SK-N-SH treated with all-trans-retinoic acid at 6 μM for 48 hours (cell line): ENCODE data around the gene LRP8.

Source experiments
- ATAC-seq: fragments of 200-7000 bp; cut with Tn5 transposase; 3 replicates; pipeline ENCODE4 v1.9.1; 2020; ENCODE audit warnings: mild to moderate bottlenecking, moderate library complexity
- ARNTL ChIP-seq: fragments of 450-650 bp; formaldehyde crosslinking; IDR thresholded peaks from 2 replicates; pipeline ENCODE4 v1.5.0; 2020; ENCODE audit warnings: low read depth, mild to moderate bottlenecking, moderate library complexity, borderline replicate concordance
- BACH2 ChIP-seq: fragments of 250-450 bp; sonication (Bioruptor Pico); IDR thresholded peaks from 2 replicates; pipeline ENCODE4 v1.9.0; 2021; ENCODE audit warnings: mild to moderate bottlenecking, borderline replicate concordance
- CSDC2 ChIP-seq: fragments of 250-450 bp; sonication (Bioruptor Pico); IDR thresholded peaks from 2 replicates; pipeline ENCODE4 v1.5.0; 2020; ENCODE audit warnings: mild to moderate bottlenecking, moderate library complexity
- ESRRG ChIP-seq: fragments of 250-450 bp; sonication (Bioruptor Pico); IDR thresholded peaks from 2 replicates; pipeline ENCODE4 v1.6.1; 2021; ENCODE audit warnings: mild to moderate bottlenecking
- GLIS3 ChIP-seq: fragments of 250-450 bp; sonication (Bioruptor Pico); IDR thresholded peaks from 2 replicates; pipeline ENCODE4 v1.5.0; 2020; ENCODE audit warnings: mild to moderate bottlenecking, moderate library complexity
- ISL1 ChIP-seq: fragments of 250-450 bp; sonication (Bioruptor Pico); IDR thresholded peaks from 2 replicates; pipeline ENCODE4 v2.1.2; 2022; ENCODE audit warnings: mild to moderate bottlenecking, moderate library complexity
- OSR1 ChIP-seq: fragments of 250-450 bp; sonication (Bioruptor Pico); IDR thresholded peaks from 2 replicates; pipeline ENCODE4 v1.8.0; 2022; ENCODE audit warnings: moderate library complexity, mild to moderate bottlenecking, inconsistent platforms
- PATZ1 ChIP-seq: fragments of 250-450 bp; sonication (Bioruptor Pico); IDR thresholded peaks from 2 replicates; pipeline ENCODE4 v1.8.0; 2020; ENCODE audit warnings: mild to moderate bottlenecking, moderate library complexity, borderline replicate concordance
- POU6F1 ChIP-seq: fragments of 250-450 bp; sonication (Bioruptor Pico); IDR thresholded peaks from 2 replicates; pipeline ENCODE4 v1.8.0; 2021; ENCODE audit warnings: low read depth, mild to moderate bottlenecking, moderate library complexity, borderline replicate concordance
- PPARA ChIP-seq: fragments of 250-450 bp; sonication (Bioruptor Pico); IDR thresholded peaks from 2 replicates; pipeline ENCODE4 v1.5.0; 2020; ENCODE audit warnings: mild to moderate bottlenecking, borderline replicate concordance
- RARB ChIP-seq: fragments of 250-450 bp; sonication (Bioruptor Pico); IDR thresholded peaks from 2 replicates; pipeline ENCODE4 v1.8.0; 2021; ENCODE audit warnings: mild to moderate bottlenecking, moderate library complexity
- SNAI2 ChIP-seq: fragments of 250-450 bp; sonication (Bioruptor Pico); IDR thresholded peaks from 2 replicates; pipeline ENCODE4 v1.5.0; 2020; ENCODE audit warnings: mild to moderate bottlenecking, moderate library complexity
- TCF4 ChIP-seq: fragments of 250-450 bp; sonication (Bioruptor Pico); IDR thresholded peaks from 2 replicates; pipeline ENCODE4 v1.8.0; 2021; ENCODE audit warnings: mild to moderate bottlenecking, moderate library complexity, borderline replicate concordance
- TOX ChIP-seq: fragments of 250-450 bp; sonication (Bioruptor Pico); IDR thresholded peaks from 2 replicates; pipeline ENCODE4 v1.8.0; 2021; ENCODE audit warnings: mild to moderate bottlenecking, moderate library complexity, borderline replicate concordance
- TSHZ2 ChIP-seq: fragments of 250-450 bp; sonication (Bioruptor Pico); IDR thresholded peaks from 2 replicates; pipeline ENCODE4 v1.5.0; 2020; ENCODE audit warnings: mild to moderate bottlenecking, moderate library complexity
- ZC3H10 ChIP-seq: fragments of 250-450 bp; sonication (Bioruptor Pico); IDR thresholded peaks from 2 replicates; pipeline ENCODE4 v1.5.1; 2021; ENCODE audit warnings: mild to moderate bottlenecking, moderate library complexity
- ZFP30 ChIP-seq: fragments of 450-650 bp; formaldehyde crosslinking; IDR thresholded peaks from 2 replicates; pipeline ENCODE4 v1.5.0; 2022; ENCODE audit warnings: mild to moderate bottlenecking, moderate library complexity
- ZNF565 ChIP-seq: fragments of 450-650 bp; formaldehyde crosslinking; conservative IDR thresholded peaks from 2 replicates; pipeline ENCODE4 v1.5.0; 2020; ENCODE audit warnings: low read depth, mild to moderate bottlenecking, moderate library complexity
- ZNF70 ChIP-seq: fragments of 450-650 bp; formaldehyde crosslinking; IDR thresholded peaks from 2 replicates; pipeline ENCODE4 v1.5.0; 2020; ENCODE audit warnings: mild to moderate bottlenecking, moderate library complexity
- ZNF8 ChIP-seq: fragments of 450-650 bp; formaldehyde crosslinking; IDR thresholded peaks from 2 replicates; pipeline ENCODE4 v1.5.0; 2020; ENCODE audit warnings: mild to moderate bottlenecking, moderate library complexity
- TF ChIP-seq, protein P1 (sequence below): fragments of 250-450 bp; sonication (Bioruptor Pico); IDR thresholded peaks from 2 replicates; pipeline ENCODE4 v1.5.1; 2021; ENCODE audit warnings: mild to moderate bottlenecking, moderate library complexity
- TF ChIP-seq, protein P2 (sequence below): fragments of 250-450 bp; sonication (Bioruptor Pico); IDR thresholded peaks from 2 replicates; pipeline ENCODE4 v1.5.1; 2020; ENCODE audit warnings: low read depth, mild to moderate bottlenecking, moderate library complexity

Gene LRP8

GRCh38 chr1:53370369-53370961, 42.6 kb upstream of the LRP8 start:
- TF ChIP-seq RARB (CRISPR knock-in tag) (no peak), ZNF70 (CRISPR knock-in tag) (no peak), ARNTL (CRISPR knock-in tag) (no peak), GLIS3 (CRISPR knock-in tag) (no peak), ZFP30 (CRISPR knock-in tag) (no peak), ZNF565 (CRISPR knock-in tag) (no peak), PPARA (CRISPR knock-in tag) (no peak), CSDC2 (CRISPR knock-in tag) (no peak), ESRRG (CRISPR knock-in tag) (no peak), ZNF8 (no peak), TSHZ2 (CRISPR knock-in tag) (no peak), ISL1 (CRISPR knock-in tag) (no peak), OSR1 (CRISPR knock-in tag) (no peak), BACH2 (CRISPR knock-in tag) (no peak), ZC3H10 (CRISPR knock-in tag) (no peak)
- TF ChIP-seq, protein P1, sequence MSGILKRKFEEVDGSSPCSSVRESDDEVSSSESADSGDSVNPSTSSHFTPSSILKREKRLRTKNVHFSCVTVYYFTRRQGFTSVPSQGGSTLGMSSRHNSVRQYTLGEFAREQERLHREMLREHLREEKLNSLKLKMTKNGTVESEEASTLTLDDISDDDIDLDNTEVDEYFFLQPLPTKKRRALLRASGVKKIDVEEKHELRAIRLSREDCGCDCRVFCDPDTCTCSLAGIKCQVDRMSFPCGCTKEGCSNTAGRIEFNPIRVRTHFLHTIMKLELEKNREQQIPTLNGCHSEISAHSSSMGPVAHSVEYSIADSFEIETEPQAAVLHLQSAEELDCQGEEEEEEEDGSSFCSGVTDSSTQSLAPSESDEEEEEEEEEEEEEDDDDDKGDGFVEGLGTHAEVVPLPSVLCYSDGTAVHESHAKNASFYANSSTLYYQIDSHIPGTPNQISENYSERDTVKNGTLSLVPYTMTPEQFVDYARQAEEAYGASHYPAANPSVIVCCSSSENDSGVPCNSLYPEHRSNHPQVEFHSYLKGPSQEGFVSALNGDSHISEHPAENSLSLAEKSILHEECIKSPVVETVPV (CRISPR knock-in tag): no peak
- TF ChIP-seq, protein P2, sequence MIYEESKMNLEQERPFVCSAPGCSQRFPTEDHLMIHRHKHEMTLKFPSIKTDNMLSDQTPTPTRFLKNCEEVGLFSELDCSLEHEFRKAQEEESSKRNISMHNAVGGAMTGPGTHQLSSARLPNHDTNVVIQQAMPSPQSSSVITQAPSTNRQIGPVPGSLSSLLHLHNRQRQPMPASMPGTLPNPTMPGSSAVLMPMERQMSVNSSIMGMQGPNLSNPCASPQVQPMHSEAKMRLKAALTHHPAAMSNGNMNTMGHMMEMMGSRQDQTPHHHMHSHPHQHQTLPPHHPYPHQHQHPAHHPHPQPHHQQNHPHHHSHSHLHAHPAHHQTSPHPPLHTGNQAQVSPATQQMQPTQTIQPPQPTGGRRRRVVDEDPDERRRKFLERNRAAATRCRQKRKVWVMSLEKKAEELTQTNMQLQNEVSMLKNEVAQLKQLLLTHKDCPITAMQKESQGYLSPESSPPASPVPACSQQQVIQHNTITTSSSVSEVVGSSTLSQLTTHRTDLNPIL (CRISPR knock-in tag): no peak
- TF ChIP-seq, all 23 proteins: peak for 0
- no peak for ATAC-seq

- ATAC-seq: no peak
- TF ChIP-seq CSDC2 (CRISPR knock-in tag) (no peak), TSHZ2 (CRISPR knock-in tag) (no peak), PATZ1 (CRISPR knock-in tag) (no peak), POU6F1 (CRISPR knock-in tag) (no peak), SNAI2 (CRISPR knock-in tag) (no peak), ISL1 (CRISPR knock-in tag) (no peak), ZNF565 (CRISPR knock-in tag) (no peak), ZNF70 (CRISPR knock-in tag) (no peak), BACH2 (CRISPR knock-in tag) (no peak), RARB (CRISPR knock-in tag) (no peak), OSR1 (CRISPR knock-in tag) (no peak), ESRRG (CRISPR knock-in tag) (no peak), TCF4 (no peak), TOX (no peak), ARNTL (CRISPR knock-in tag) (no peak)
- TF ChIP-seq, protein P2 (CRISPR knock-in tag): no peak
These were observed 41.9 kb upstream of the LRP8 start for GRCh38 chr1:53369761-53370160.
